Panc1 (cell line): ENCODE measurements around the gene ATP8B3. TPM values are rescaled to one million over a fixed set of nuclear protein-coding genes. Genes with fewer than 3 reads are reported as not detected.

Source experiments
- ATAC-seq: fragments of 200-7000 bp; cut with Tn5 transposase; 2 replicates; pipeline ENCODE4 v1.9.1; 2020; ENCODE audit warnings: mild to moderate bottlenecking, moderate library complexity
- BruUV-seq: library from RNA; stranded (reverse); fragments of 400-500 nt; replicated peaks from 2 replicates; lab custom pipeline; 2021; lab: Mats Ljungman, UMichigan
- CTCF ChIA-PET: fragments of 300-600 bp; sonication (Branson Sonifier 250); formaldehyde crosslinking; loops from one replicate; lab custom pipeline; 2022; ENCODE audit warnings: antibody characterized with exemption; lab: Charles Lee
- POLR2A ChIA-PET: fragments of 300-600 bp; sonication (Branson Sonifier 250); formaldehyde crosslinking; loops from one replicate; lab custom pipeline; 2022; ENCODE audit warnings: antibody characterized with exemption; lab: Charles Lee
- DNase-seq: peaks from one replicate; pipeline ENCODE4 v3.0.0-alpha.2; 2010; ENCODE audit warnings: low read depth, low spot score
- H3K27ac ChIP-seq: 2 replicates; pipeline ENCODE4 v1.5.1; 2011; ENCODE audit warnings: mild to moderate bottlenecking, low read length, inconsistent platforms
- H3K27me3 ChIP-seq: fragments of 200-500 bp; sonication (Bioruptor generic); 2 replicates; pipeline ENCODE4 v1.6.0; 2014; ENCODE audit warnings: low read length, inconsistent platforms; ENCODE audit not compliant: control insufficient read depth, insufficient read depth
- H3K36me3 ChIP-seq: fragments of 200-500 bp; sonication (Bioruptor generic); 2 replicates; pipeline ENCODE4 v1.5.1; 2014; ENCODE audit warnings: inconsistent platforms, mild to moderate bottlenecking, low read length, moderate library complexity; ENCODE audit not compliant: control insufficient read depth, insufficient read depth
- H3K4me1 ChIP-seq: 2 replicates; pipeline ENCODE4 v1.5.1; 2011; ENCODE audit warnings: inconsistent platforms, mild to moderate bottlenecking, low read length, moderate library complexity; ENCODE audit not compliant: control insufficient read depth, insufficient read depth
- H3K4me3 ChIP-seq, 2 experiments: 2 replicates each; pipeline ENCODE4 v1.5.1; 2011 to 2012; ENCODE audit warnings: low read depth in 2 of 2, low read length in 2 of 2, mild to moderate bottlenecking in 2 of 2, inconsistent platforms in 1 of 2, moderate library complexity in 1 of 2
- H3K9me3 ChIP-seq: fragments of 200-500 bp; sonication (Bioruptor generic); 2 replicates; pipeline ENCODE4 v1.5.1; 2014; ENCODE audit warnings: low read depth, mild to moderate bottlenecking, inconsistent platforms, low read length, moderate library complexity; ENCODE audit not compliant: control insufficient read depth, insufficient read depth
- POLR2AphosphoS5 ChIP-seq: IDR thresholded peaks from 2 replicates; pipeline ENCODE4 v1.6.1; 2012; ENCODE audit warnings: mild to moderate bottlenecking, low read depth, low read length, moderate library complexity
- SIN3A ChIP-seq: IDR thresholded peaks from 2 replicates; pipeline ENCODE4 v1.6.1; 2012; ENCODE audit warnings: low read depth, mild to moderate bottlenecking, low read length, moderate library complexity, borderline replicate concordance; ENCODE audit not compliant: insufficient read depth
- TCF7L2 ChIP-seq: IDR thresholded peaks from 2 replicates; pipeline ENCODE4 v1.6.1; 2011; ENCODE audit warnings: mild to moderate bottlenecking, low read depth, low read length, inconsistent platforms
- in situ Hi-C: cut with HindIII; loops from 2 replicates; pipeline ENCODE4 v1.10.0; 2016; ENCODE audit warnings: low sequenced_read_pairs, low pct_unique_long_range_greater_than_20kb
- intact Hi-C: fragments of 100-400 bp; cut with micrococcal nuclease; formaldehyde crosslinking; loops from one replicate; pipeline ENCODE4 v1.10.0; 2022; ENCODE audit not compliant: unreplicated experiment
- total RNA-seq: library from RNA; stranded (reverse); gene quantifications from one replicate; pipeline ENCODE4 v1.2.1, GENCODE V29; 2021; ENCODE audit not compliant: unreplicated experiment
- TF ChIP-seq, protein P1 (sequence below): fragments of 450-650 bp; IDR thresholded peaks from 2 replicates; pipeline ENCODE4 v1.5.1; 2017; ENCODE audit warnings: mild to moderate bottlenecking
- TF ChIP-seq, protein P2 (sequence below), 2 experiments: IDR thresholded peaks; 2 replicates each; pipeline ENCODE4 v1.6.1; 2011 to 2012; ENCODE audit warnings: low read depth in 2 of 2, control low read depth in 1 of 2, low read length in 1 of 2, mild to moderate bottlenecking in 1 of 2, moderate library complexity in 1 of 2; ENCODE audit not compliant: insufficient read depth in 1 of 2

ATP8B3 gene
- total RNA-seq, 1 experiment from 2014 or later, result 67.7 TPM

DNA sequence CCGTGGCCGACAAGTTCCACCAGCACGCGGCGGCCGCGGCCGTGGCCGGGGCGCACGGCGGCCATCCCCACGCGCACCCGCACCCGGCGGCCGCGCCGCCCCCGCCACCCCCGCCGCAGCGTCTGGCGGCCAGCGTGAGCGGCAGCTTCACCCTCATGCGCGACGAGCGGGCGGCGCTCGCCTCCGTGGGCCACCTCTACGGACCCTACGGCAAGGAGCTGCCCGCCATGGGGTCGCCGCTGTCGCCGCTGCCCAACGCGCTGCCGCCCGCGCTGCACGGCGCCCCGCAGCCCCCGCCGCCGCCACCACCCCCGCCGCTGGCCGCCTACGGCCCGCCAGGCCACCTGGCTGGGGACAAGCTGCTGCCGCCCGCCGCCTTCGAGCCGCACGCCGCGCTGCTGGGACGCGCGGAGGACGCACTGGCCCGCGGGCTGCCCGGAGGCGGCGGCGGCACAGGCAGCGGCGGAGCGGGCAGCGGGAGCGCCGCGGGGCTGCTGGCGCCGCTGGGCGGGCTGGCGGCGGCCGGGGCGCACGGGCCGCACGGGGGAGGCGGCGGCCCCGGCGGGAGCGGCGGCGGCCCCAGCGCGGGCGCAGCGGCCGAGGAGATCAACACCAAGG, 57.9 kb downstream of the ATP8B3 start:
- POLR2A ChIA-PET, result no interaction called here
- BruUV-seq, result no TSS peak
- DNase-seq, result no peak
- in situ Hi-C loops, result no loop called here
- H3K27me3 ChIP-seq, result no peaks in the 10 kb centered on the region
- H3K4me1 ChIP-seq, result peaks cover 37% of the 10 kb centered on the region
- H3K36me3 ChIP-seq, result no peaks in the 10 kb centered on the region; the same call in 1 of the 2 replicates
- no peak; the same call in 1 of the 2 replicates for ATAC-seq
- CTCF ChIA-PET, result no interaction called here
- TF ChIP-seq, protein P1, sequence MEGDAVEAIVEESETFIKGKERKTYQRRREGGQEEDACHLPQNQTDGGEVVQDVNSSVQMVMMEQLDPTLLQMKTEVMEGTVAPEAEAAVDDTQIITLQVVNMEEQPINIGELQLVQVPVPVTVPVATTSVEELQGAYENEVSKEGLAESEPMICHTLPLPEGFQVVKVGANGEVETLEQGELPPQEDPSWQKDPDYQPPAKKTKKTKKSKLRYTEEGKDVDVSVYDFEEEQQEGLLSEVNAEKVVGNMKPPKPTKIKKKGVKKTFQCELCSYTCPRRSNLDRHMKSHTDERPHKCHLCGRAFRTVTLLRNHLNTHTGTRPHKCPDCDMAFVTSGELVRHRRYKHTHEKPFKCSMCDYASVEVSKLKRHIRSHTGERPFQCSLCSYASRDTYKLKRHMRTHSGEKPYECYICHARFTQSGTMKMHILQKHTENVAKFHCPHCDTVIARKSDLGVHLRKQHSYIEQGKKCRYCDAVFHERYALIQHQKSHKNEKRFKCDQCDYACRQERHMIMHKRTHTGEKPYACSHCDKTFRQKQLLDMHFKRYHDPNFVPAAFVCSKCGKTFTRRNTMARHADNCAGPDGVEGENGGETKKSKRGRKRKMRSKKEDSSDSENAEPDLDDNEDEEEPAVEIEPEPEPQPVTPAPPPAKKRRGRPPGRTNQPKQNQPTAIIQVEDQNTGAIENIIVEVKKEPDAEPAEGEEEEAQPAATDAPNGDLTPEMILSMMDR, result no peak
- TF ChIP-seq TCF7L2 (no peak), SIN3A (no peak)
- no peaks in the 10 kb centered on the region for H3K9me3 ChIP-seq
- intact Hi-C loops, result loop anchor here (10.0 kb wide), 1 partner anchor 79 kb away; no protein-coding TSS in a partner anchor
- H3K4me3 ChIP-seq, result peak overlapping the region; percentile 64 to 75
- no peak overlapping the region; the same call in 1 of the 2 replicates for H3K27ac ChIP-seq

DNA sequence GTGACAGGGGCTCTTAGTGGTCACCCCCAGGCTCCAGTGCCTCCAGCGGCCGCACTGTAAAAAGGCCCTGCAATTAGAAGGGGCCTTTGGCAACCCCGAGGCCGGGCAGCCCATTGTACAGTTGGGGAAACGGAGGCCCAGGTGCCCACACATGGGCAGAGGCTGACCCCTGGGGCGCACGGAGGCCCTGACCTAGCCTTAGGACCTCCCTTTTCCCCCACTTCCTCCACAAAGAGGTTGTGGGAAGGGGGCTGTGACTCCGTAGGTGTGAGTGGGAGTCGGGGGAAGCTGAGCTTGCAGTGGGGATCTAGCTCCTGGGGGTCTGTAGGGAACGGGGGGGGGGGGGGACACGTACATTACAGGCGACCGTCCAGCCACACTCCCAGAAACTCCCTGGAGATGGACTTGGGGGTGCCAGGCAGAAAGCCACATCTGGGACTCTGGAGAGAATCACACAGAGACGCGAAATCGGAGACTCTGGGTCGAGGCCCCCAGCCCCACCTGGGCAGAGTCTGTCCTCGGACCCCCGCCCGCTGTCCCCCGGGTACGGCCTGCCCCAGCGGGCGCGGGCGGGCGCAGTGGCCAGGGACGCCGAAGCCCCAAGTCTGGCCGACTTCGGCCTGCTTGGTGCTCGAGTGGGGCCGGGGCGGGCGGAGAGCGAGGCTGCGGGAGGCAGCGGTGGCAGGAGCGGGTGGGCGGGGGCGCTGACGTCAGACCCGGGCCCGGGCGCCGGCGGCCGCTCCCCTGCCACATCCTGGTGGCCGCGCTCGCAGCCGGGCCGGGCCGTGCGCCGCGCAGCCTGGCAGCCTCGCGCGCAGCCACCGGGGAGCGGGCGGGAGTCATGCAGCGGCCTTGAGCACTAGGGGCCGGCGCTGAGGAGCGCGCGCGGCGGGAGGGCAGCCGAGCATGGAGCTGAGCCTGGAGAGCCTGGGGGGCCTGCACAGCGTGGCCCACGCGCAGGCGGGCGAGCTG, 59.0 kb downstream of the ATP8B3 start, which contains the start of gene ONECUT3:
Gene ONECUT3 (plus strand): TSS at position 750 of the 972 bp plus-strand sequence. CDS start 157 bp downstream, at position 907.
- peak; percentile 60 for ATAC-seq
- ChIA-PET CTCF (no interaction called here), POLR2A (no interaction called here)
- Histone ChIP-seq H3K4me3 (peak within 1 kb of the TSS; percentile 29 to 30), H3K27ac (peak within 1 kb of the TSS; percentile 90), H3K27me3 (no peaks in the 10 kb centered on the region), H3K4me1 (peaks cover 29% of the 10 kb centered on the region), H3K9me3 (no peaks in the 10 kb centered on the region), H3K36me3 (no peaks in the 10 kb centered on the region; the same call in 1 of the 2 replicates)
- peak; percentile 59 for TF ChIP-seq POLR2AphosphoS5
- no peak for TF ChIP-seq TCF7L2
- TF ChIP-seq SIN3A, result no peak
- TF ChIP-seq, protein P1, result peak; percentile 46; the same call in 1 of the 2 replicates
- TF ChIP-seq, protein P2, sequence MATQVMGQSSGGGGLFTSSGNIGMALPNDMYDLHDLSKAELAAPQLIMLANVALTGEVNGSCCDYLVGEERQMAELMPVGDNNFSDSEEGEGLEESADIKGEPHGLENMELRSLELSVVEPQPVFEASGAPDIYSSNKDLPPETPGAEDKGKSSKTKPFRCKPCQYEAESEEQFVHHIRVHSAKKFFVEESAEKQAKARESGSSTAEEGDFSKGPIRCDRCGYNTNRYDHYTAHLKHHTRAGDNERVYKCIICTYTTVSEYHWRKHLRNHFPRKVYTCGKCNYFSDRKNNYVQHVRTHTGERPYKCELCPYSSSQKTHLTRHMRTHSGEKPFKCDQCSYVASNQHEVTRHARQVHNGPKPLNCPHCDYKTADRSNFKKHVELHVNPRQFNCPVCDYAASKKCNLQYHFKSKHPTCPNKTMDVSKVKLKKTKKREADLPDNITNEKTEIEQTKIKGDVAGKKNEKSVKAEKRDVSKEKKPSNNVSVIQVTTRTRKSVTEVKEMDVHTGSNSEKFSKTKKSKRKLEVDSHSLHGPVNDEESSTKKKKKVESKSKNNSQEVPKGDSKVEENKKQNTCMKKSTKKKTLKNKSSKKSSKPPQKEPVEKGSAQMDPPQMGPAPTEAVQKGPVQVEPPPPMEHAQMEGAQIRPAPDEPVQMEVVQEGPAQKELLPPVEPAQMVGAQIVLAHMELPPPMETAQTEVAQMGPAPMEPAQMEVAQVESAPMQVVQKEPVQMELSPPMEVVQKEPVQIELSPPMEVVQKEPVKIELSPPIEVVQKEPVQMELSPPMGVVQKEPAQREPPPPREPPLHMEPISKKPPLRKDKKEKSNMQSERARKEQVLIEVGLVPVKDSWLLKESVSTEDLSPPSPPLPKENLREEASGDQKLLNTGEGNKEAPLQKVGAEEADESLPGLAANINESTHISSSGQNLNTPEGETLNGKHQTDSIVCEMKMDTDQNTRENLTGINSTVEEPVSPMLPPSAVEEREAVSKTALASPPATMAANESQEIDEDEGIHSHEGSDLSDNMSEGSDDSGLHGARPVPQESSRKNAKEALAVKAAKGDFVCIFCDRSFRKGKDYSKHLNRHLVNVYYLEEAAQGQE (IDR thresholded peaks at IDR 0.05; ENCODE audit: insufficient read depth in 1 of 2, low read depth in 2 of 2, low read length in 1 of 2), result no peak
- BruUV-seq, result no TSS peak
- no peak for DNase-seq
- intact Hi-C loops (loop anchor here (10.0 kb wide), 1 partner anchor 78 kb away; no protein-coding TSS in a partner anchor), in situ Hi-C loops (no loop called here)
